OCI-LY7 (cell line): ENCODE data around the gene CAVIN3.

Experiments
- CTCF ChIP-seq: fragments of 200-600 bp; sonication (generic); conservative IDR thresholded peaks from 2 replicates; pipeline ENCODE4 v1.5.1; 2014; ENCODE audit warnings: mild to moderate bottlenecking, antibody characterized with exemption, low read length, moderate library complexity, mixed read lengths
- EZH2phosphoT487 ChIP-seq: fragments of 200-600 bp; sonication (generic); IDR thresholded peaks from 2 replicates; pipeline ENCODE4 v1.6.1; 2018; ENCODE audit warnings: low read depth, borderline replicate concordance, mild to moderate bottlenecking, mixed run types, antibody characterized with exemption, low read length, moderate library complexity, mixed read lengths

GRCh38 chr11:6357222-6357621 lies 36.9 kb upstream of the CAVIN3 start:
- TF ChIP-seq CTCF (no peak), EZH2phosphoT487 (no peak)
